HFFc6 (cell line): ENCODE results near the gene SLC7A1. TPM values are rescaled to one million over a fixed set of nuclear protein-coding genes. Genes with fewer than 3 reads are reported as not detected.

ENCODE experiments used
- DNase-seq: peaks from one replicate; pipeline ENCODE4 v3.0.0-alpha.2; 2018
- H3K27ac Mint-ChIP-seq: 2 replicates; pipeline ENCODE4 v1.8.0; 2020; ENCODE audit warnings: mild to moderate bottlenecking, mixed read lengths
- H3K27me3 Mint-ChIP-seq: 2 replicates; pipeline ENCODE4 v1.8.0; 2021; ENCODE audit warnings: mild to moderate bottlenecking, moderate library complexity, mixed read lengths; ENCODE audit not compliant: insufficient read depth
- H3K36me3 Mint-ChIP-seq: 2 replicates; pipeline ENCODE4 v1.8.0; 2021; ENCODE audit warnings: low read depth, mixed read lengths
- H3K4me1 Mint-ChIP-seq: 2 replicates; pipeline ENCODE4 v1.8.0; 2020; ENCODE audit warnings: low read depth, mixed read lengths
- H3K4me3 Mint-ChIP-seq: 2 replicates; pipeline ENCODE4 v1.8.0; 2020; ENCODE audit warnings: mild to moderate bottlenecking, moderate library complexity, mixed read lengths
- H3K9me3 Mint-ChIP-seq: 2 replicates; pipeline ENCODE4 v1.8.0; 2020; ENCODE audit warnings: mild to moderate bottlenecking, mixed read lengths
- total RNA-seq, 6 experiments: library from RNA; stranded (reverse); fragmentation: NEBNext Ultra II Directional; extraction: Animal tissue kit (Norgen Biotek cat#: 25700); gene quantifications; 2 replicates in 1 of 6; 3 replicates in 5 of 6; pipeline ENCODE4 v1.2.3, GENCODE V29; 2021
- TF ChIP-seq, protein P1 (sequence below): fragments of 200-600 bp; sonication (generic); IDR thresholded peaks from 2 replicates; pipeline ENCODE4 v1.5.0; 2021; ENCODE audit warnings: antibody characterized with exemption, mild to moderate bottlenecking

Gene SLC7A1
- total RNA-seq, 6 experiments from 2014 or later = 134 to 174 (median 144) TPM

DNA sequence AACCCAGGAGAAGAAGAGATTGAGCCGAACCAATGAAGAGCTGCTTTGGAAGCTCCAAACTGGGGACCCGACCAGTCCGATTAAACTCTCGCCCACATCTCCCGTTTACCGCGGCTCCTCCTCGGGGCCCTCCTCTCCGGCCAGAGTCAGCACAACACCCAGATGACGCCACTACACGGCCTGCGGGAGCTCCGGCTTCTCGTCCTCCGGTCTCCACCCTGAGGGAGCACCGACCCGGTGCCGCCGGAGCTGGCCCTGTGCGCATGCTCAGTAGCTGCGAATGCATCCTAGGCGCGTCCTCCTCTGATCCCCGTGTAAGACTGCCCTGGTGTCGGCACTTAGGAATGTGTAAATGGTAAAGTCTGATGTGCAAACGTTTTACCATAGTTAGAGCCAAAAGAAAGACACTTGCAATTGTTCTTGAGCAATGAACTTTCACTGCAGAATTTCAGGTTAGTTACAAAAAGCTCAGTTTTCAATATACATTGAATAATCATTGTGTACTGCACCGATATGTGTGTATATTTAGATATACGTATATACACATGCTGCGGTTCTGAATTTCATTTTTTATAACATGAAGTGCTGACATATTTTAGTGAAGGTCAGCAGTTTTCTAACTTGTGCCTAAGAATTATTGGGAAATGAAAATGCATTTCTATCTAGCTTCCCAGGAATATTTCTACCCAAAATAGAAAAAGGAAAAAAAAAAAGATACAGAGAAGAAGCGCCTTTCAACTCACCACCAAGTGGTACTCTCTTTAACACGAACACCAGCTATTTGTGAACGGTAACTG lies 92.2 kb downstream of the SLC7A1 start:
- peak overlapping the region; percentile 60 for H3K4me3 Mint-ChIP-seq

DNA sequence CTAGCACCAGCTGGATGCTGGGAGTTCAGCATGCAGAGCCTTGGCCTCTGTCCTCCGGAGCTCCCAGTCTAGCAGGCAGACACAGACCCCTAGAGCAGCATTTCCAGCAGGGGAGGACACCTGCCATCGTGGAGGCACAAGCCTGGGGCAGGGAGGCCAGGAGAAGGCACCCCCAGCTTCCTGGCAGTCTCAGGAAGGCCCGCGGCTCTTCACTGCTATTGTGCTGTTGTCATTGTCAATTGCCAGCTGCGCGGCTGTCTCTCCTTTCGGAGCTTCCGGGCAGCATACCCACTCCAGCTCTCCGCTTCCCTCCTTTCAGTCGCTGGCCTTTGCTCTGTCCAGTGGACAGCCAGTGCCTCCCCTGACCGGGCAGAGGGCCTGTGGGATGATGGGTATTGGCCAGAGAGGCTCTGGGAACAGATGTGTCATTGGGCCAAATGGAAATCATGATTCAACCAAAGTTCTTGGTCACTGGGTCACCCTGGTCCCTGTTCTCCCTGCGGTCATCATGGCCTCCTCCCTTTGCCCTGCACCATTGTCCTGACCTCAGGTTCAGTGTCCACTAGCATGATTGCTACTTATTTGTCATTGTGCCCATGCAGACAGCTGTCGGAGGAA lies 93.0 kb downstream of the SLC7A1 start:
- Mint-ChIP-seq H3K4me3 (no peak overlapping the region), H3K27me3 (peaks cover 32% of the 10 kb centered on the region), H3K36me3 (no peaks in the 10 kb centered on the region), H3K9me3 (no peaks in the 10 kb centered on the region), H3K27ac (no peak overlapping the region), H3K4me1 (peaks cover 20% of the 10 kb centered on the region)
- no peak for DNase-seq
- TF ChIP-seq, protein P1, sequence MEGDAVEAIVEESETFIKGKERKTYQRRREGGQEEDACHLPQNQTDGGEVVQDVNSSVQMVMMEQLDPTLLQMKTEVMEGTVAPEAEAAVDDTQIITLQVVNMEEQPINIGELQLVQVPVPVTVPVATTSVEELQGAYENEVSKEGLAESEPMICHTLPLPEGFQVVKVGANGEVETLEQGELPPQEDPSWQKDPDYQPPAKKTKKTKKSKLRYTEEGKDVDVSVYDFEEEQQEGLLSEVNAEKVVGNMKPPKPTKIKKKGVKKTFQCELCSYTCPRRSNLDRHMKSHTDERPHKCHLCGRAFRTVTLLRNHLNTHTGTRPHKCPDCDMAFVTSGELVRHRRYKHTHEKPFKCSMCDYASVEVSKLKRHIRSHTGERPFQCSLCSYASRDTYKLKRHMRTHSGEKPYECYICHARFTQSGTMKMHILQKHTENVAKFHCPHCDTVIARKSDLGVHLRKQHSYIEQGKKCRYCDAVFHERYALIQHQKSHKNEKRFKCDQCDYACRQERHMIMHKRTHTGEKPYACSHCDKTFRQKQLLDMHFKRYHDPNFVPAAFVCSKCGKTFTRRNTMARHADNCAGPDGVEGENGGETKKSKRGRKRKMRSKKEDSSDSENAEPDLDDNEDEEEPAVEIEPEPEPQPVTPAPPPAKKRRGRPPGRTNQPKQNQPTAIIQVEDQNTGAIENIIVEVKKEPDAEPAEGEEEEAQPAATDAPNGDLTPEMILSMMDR = no peak

More for the DNA sequence above, 92.2 kb downstream of the SLC7A1 start:
- Mint-ChIP-seq H3K27me3 (peaks cover 31% of the 10 kb centered on the region), H3K4me1 (peaks cover 21% of the 10 kb centered on the region), H3K9me3 (no peaks in the 10 kb centered on the region), H3K27ac (no peak overlapping the region; the same call in 1 of the 2 replicates), H3K36me3 (no peaks in the 10 kb centered on the region)
- no peak for DNase-seq
- TF ChIP-seq, protein P1 = no peak

DNA sequence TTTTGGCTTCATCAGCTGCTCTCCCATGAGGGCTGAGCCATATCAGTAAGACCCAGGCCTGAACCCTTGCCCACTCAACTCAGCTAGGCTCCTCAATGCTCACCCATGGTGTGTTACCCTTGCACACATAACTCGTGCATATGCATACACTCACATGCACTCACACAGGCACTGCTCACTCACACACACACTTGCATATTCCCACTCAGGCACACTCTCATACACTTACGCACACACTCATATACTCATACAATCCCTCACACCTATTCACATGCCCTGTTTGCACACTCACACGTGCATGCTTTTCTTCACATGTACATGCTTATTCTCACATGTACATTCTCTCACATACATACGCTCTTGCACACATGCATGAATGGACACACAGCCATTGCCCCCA lies 93.8 kb downstream of the SLC7A1 start:
- Mint-ChIP-seq H3K4me3 (no peak overlapping the region), H3K27me3 (peaks cover 36% of the 10 kb centered on the region), H3K27ac (no peak overlapping the region), H3K9me3 (no peaks in the 10 kb centered on the region), H3K36me3 (no peaks in the 10 kb centered on the region), H3K4me1 (peaks cover 20% of the 10 kb centered on the region)
- TF ChIP-seq, protein P1 = no peak
- no peak for DNase-seq

DNA sequence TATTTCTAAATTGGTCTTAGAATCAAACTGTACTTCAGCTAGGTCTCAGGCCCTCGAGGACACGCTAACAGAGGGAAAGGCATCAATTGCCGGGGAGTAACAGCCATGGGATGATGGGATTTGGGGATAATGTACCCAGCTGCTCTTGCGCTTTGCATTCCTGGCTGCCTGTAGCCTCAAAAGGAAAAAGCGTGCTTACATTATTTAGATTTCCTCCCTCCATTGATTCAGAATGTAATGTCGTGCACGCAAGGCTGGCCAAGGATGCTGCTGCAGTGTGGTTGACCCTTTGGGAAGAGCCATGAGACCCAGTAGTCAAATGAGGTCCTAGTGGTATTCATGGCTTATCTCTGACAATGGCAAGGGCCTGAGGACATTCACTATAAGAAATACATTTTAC lies 95.1 kb downstream of the SLC7A1 start:
- H3K4me1 Mint-ChIP-seq = peaks cover 19% of the 10 kb centered on the region

DNA sequence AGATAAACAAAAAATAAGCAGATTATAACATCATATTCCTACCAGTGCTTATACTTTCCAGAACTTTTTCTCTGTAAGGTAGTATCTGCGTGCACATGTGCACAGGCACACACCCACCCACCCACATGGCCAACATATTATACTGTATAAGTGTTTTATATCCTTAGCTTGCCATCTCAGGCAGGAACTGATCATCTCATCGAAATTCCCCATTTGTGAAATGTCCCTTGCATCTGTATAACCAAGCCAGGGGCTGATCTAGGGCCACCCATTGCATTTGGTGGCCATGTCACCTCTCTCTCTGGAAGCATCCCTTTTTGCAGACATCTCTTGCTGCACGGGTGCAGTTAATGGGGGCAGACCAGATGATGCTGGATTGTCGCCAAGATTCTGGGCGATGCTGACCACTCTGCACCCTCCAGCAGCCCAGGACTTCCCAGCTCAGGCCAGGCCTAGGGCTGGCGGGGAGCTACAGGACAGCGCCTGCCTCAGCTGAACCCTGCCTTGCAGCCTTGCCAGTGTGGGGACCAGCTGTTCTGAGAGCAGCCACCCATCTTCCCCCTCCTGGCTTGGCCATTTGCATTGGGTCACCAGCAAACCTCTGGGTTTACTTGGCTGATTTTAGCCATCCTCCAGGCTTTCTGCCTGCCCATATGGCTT lies 95.9 kb downstream of the SLC7A1 start:
- DNase-seq = no peak
- Mint-ChIP-seq H3K27me3 (peaks cover 31% of the 10 kb centered on the region), H3K36me3 (no peaks in the 10 kb centered on the region), H3K4me3 (no peak overlapping the region), H3K9me3 (no peaks in the 10 kb centered on the region), H3K27ac (no peak overlapping the region), H3K4me1 (peaks cover 13% of the 10 kb centered on the region)
- TF ChIP-seq, protein P1 = no peak

More for the DNA sequence above, 95.1 kb downstream of the SLC7A1 start:
- Mint-ChIP-seq H3K4me3 (no peak overlapping the region), H3K27ac (no peak overlapping the region), H3K27me3 (peaks cover 35% of the 10 kb centered on the region), H3K36me3 (no peaks in the 10 kb centered on the region), H3K9me3 (no peaks in the 10 kb centered on the region)
- DNase-seq = no peak
- TF ChIP-seq, protein P1 = no peak
